Left renal pelvis (tissue), 4 donors: ENCODE results near the gene PTGFRN. TPM values are rescaled to one million over a fixed set of nuclear protein-coding genes. Genes with fewer than 3 reads are reported as not detected.
"Not testable (repeated sequence)": the region's sequence is repeated elsewhere in the genome, so short reads cannot be mapped to it uniquely, and the experiment has no call there.

Experiments used
- DNase-seq, 4 donors: peaks; one replicate each; pipeline ENCODE4 v3.0.0-alpha.2; 2013; ENCODE audit warnings: low read depth in 4 of 4, low spot score in 3 of 4
- polyA plus RNA-seq, 4 donors: library from polyadenylated mRNA; unstranded; fragments of 120-200 nt; gene quantifications; one replicate each; pipeline ENCODE4 v1.2.1, GENCODE V29; 2013; ENCODE audit not compliant: insufficient read length in 4 of 4

Gene PTGFRN
- polyA plus RNA-seq, result 100 to 1,000 TPM in 1 of 4 donors, 10 to 100 TPM in 3; 42.1 to 125 (median 61.2) TPM

- DNase-seq, result peak in 3 of 4 donors; percentile 51 to 57 (median 54)
Observed at GRCh38 chr1:116909512-116910378, at the start of gene PTGFRN. PTGFRN (plus strand) TSS chr1:116909916; CDS start chr1:116910204, 288 bp downstream.

GRCh38 chr1:116860167-116860566 lies 49.5 kb upstream of the PTGFRN start:
- DNase-seq, result not testable (repeated sequence)

- DNase-seq, result no peak
Observed at GRCh38 chr1:116861137-116861536, 48.6 kb upstream of the PTGFRN start.

- DNase-seq, result not testable (repeated sequence)
Observed at GRCh38 chr1:116863031-116863430, 46.7 kb upstream of the PTGFRN start.

GRCh38 chr1:116866478-116866877 lies 43.2 kb upstream of the PTGFRN start:
- DNase-seq, result not testable (repeated sequence)

GRCh38 chr1:116868385-116868784 lies 41.3 kb upstream of the PTGFRN start:
- DNase-seq, result no peak

- no peak for DNase-seq
Observed at GRCh38 chr1:116869611-116870010, 40.1 kb upstream of the PTGFRN start.

GRCh38 chr1:116870300-116870699 lies 39.4 kb upstream of the PTGFRN start:
- no peak for DNase-seq

GRCh38 chr1:116871779-116872146 lies 38.0 kb upstream of the PTGFRN start:
- DNase-seq, result no peak

- no peak for DNase-seq
Observed at GRCh38 chr1:116873680-116874271, 35.9 kb upstream of the PTGFRN start.

- DNase-seq, result no peak
Observed at GRCh38 chr1:116874733-116875249, 34.9 kb upstream of the PTGFRN start.

GRCh38 chr1:116875391-116875790 lies 34.3 kb upstream of the PTGFRN start:
- no peak for DNase-seq

GRCh38 chr1:116875946-116876345 lies 33.8 kb upstream of the PTGFRN start:
- not testable (repeated sequence) for DNase-seq

GRCh38 chr1:116877141-116877818 lies 32.4 kb upstream of the PTGFRN start:
- no peak for DNase-seq

- no peak for DNase-seq
Observed at GRCh38 chr1:116878804-116879477, 30.8 kb upstream of the PTGFRN start.

GRCh38 chr1:116879478-116880133 lies 30.1 kb upstream of the PTGFRN start:
- DNase-seq, result no peak

GRCh38 chr1:116880917-116881316 lies 28.8 kb upstream of the PTGFRN start:
- DNase-seq, result no peak

GRCh38 chr1:116881879-116882520 lies 27.7 kb upstream of the PTGFRN start:
- no peak for DNase-seq

- no peak for DNase-seq
Observed at GRCh38 chr1:116882866-116883265, 26.9 kb upstream of the PTGFRN start.
